HEK293T (cell line): ENCODE results near the gene PRKCA.
"Not testable (repeated sequence)": the region's sequence is repeated elsewhere in the genome, so short reads cannot be mapped to it uniquely, and the experiment has no call there.

Experiments
- CTCF ChIA-PET: fragments of 350-600 bp; formaldehyde crosslinking; extraction: SDS; loops from one replicate; lab custom pipeline; 2021; ENCODE audit warnings: antibody characterized with exemption, inconsistent platforms; lab: Yijun Ruan, JAX
- POLR2A ChIA-PET: fragments of 350-600 bp; formaldehyde crosslinking; extraction: SDS; loops from one replicate; lab custom pipeline; 2020; ENCODE audit warnings: antibody characterized with exemption, inconsistent platforms; lab: Yijun Ruan, JAX
- DNase-seq: peaks from one replicate; pipeline ENCODE4 v3.0.0; 2012; ENCODE audit warnings: mixed read lengths; ENCODE audit errors: extremely low spot score
- ARNT ChIP-seq: fragments of 450-650 bp; IDR thresholded peaks from 2 replicates; pipeline ENCODE4 v1.6.1; 2017; ENCODE audit warnings: mild to moderate bottlenecking
- BHLHE40 ChIP-seq: fragments of 450-650 bp; IDR thresholded peaks from 2 replicates; pipeline ENCODE4 v1.6.1; 2016; ENCODE audit warnings: mild to moderate bottlenecking, moderate library complexity, borderline replicate concordance
- CTBP1 ChIP-seq: fragments of 450-650 bp; IDR thresholded peaks from 2 replicates; pipeline ENCODE4 v1.6.1; 2016; ENCODE audit warnings: borderline replicate concordance
- ELF4 ChIP-seq: fragments of 450-650 bp; IDR thresholded peaks from 2 replicates; pipeline ENCODE4 v1.6.1; 2017; ENCODE audit warnings: antibody characterized with exemption
- FOXA1 ChIP-seq: fragments of 450-650 bp; IDR thresholded peaks from 2 replicates; pipeline ENCODE4 v1.6.1; 2016; ENCODE audit warnings: mild to moderate bottlenecking
- FOXK2 ChIP-seq: fragments of 450-650 bp; IDR thresholded peaks from 2 replicates; pipeline ENCODE4 v1.6.1; 2016; ENCODE audit warnings: mild to moderate bottlenecking
- FOXM1 ChIP-seq: fragments of 450-650 bp; IDR thresholded peaks from 2 replicates; pipeline ENCODE4 v1.6.1; 2017; ENCODE audit warnings: mild to moderate bottlenecking, borderline replicate concordance
- HDGF ChIP-seq: fragments of 450-650 bp; IDR thresholded peaks from 2 replicates; pipeline ENCODE4 v1.6.1; 2017; ENCODE audit warnings: antibody characterized with exemption, borderline replicate concordance
- L3MBTL2 ChIP-seq: fragments of 450-650 bp; conservative IDR thresholded peaks from 2 replicates; pipeline ENCODE4 v1.6.1; 2016; ENCODE audit warnings: mild to moderate bottlenecking
- LEF1 ChIP-seq: fragments of 450-650 bp; IDR thresholded peaks from 2 replicates; pipeline ENCODE4 v1.6.1; 2017; ENCODE audit warnings: mild to moderate bottlenecking, borderline replicate concordance
- NFRKB ChIP-seq: fragments of 450-650 bp; IDR thresholded peaks from 2 replicates; pipeline ENCODE4 v1.6.1; 2016; ENCODE audit warnings: mild to moderate bottlenecking, moderate library complexity
- SP1 ChIP-seq: fragments of 450-650 bp; IDR thresholded peaks from 2 replicates; pipeline ENCODE4 v1.6.1; 2017
- SUZ12 ChIP-seq: fragments of 450-650 bp; IDR thresholded peaks from 2 replicates; pipeline ENCODE4 v1.6.1; 2016; ENCODE audit warnings: mild to moderate bottlenecking
- TARDBP ChIP-seq: fragments of 450-650 bp; IDR thresholded peaks from 2 replicates; pipeline ENCODE4 v1.6.1; 2016
- ZNF384 ChIP-seq: fragments of 450-650 bp; IDR thresholded peaks from 2 replicates; pipeline ENCODE4 v1.6.1; 2016
- TF ChIP-seq, protein P1 (sequence below): fragments of 450-650 bp; IDR thresholded peaks from 2 replicates; pipeline ENCODE4 v1.6.1; 2016

Gene PRKCA

DNA sequence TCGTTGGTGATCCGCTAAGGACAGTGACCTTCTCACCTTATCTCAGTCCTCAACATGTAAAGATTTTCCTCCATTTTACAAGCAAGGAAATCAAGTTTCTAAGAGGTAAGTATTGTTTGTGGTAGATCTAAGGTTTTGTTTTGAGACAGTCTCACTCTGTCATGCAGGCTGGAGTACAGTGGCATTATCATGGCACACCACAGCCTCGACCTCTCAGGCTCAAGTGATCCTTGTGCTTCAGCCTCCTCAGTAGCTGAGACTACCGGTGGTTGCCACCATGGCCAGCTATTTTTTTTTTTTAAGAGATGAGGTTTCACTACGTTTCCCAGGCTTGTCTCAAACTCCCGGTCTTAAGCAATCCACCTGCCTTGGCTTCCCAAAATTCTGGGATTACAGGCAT is 34.9 kb downstream of the PRKCA start:
- POLR2A ChIA-PET, result no interaction called here
- CTCF ChIA-PET, result no interaction called here
- TF ChIP-seq CTBP1, result no peak
- no peak for TF ChIP-seq TARDBP
- DNase-seq, result no peak

DNA sequence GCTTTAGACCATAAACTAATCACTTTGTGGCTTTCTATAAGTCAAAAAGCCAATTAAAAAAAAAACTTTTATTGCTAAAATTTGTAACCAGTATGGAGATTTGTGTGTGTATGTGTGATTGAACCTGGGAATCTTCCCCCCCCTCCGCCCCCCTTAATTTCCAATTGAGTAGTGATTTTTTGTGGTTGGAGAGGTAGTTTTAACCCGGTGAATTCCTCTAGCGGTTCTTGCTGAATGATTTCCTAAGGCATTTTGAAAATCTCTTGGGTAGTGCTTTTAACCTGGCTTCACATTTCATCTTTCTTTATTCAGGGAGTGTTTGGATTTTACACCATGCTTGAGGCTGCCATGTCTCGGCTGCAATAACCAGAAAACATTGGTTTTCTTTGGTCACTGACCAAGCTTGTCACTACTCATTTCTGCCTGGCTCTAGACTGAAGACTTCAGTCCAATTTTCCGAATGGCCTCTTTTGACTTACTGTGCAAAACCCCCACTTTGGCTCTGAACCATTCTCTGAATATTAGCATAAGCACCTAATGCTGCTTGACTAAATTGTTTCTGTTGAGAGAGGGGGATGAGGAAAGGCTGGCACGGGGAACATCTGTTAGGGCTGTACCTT is 35.6 kb downstream of the PRKCA start:
- DNase-seq, result no peak
- ChIA-PET POLR2A (no interaction called here), CTCF (no interaction called here)
- TF ChIP-seq LEF1 (no peak), ARNT (no peak), BHLHE40 (no peak), NFRKB (no peak), HDGF (no peak), TARDBP (no peak), SP1 (no peak), ELF4 (no peak), FOXM1 (no peak), ZNF384 (no peak), SUZ12 (no peak), FOXK2 (no peak), L3MBTL2 (no peak), FOXA1 (no peak), CTBP1 (no peak)
- TF ChIP-seq, protein P1, sequence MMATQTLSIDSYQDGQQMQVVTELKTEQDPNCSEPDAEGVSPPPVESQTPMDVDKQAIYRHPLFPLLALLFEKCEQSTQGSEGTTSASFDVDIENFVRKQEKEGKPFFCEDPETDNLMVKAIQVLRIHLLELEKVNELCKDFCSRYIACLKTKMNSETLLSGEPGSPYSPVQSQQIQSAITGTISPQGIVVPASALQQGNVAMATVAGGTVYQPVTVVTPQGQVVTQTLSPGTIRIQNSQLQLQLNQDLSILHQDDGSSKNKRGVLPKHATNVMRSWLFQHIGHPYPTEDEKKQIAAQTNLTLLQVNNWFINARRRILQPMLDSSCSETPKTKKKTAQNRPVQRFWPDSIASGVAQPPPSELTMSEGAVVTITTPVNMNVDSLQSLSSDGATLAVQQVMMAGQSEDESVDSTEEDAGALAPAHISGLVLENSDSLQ, result no peak

DNA sequence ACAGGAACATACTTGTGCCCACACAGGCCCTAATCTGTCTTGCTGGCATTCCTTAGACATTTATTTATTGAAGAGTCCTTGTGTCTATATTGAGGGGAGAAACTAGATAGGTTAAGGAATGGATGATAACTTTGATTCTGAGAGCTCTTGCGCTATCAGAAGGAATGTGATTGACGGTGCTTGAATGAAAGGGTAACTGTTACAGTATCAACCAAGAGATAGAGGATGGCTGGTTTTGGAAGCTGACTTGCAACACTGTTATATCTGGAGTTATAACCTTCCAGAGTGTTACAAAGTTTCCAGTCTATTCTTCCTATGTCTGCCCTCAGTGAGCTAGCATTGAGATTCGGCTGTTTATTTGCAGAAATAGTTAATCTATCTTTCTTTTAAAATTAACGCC is 36.5 kb downstream of the PRKCA start:
- no peak for DNase-seq
- ChIA-PET CTCF (interaction anchor here (0.8 kb wide), 1 partner anchor 15 kb away, joined by 3 read pairs; no protein-coding TSS in a partner anchor), POLR2A (no interaction called here)
- TF ChIP-seq L3MBTL2 (no peak), SP1 (no peak), LEF1 (no peak), BHLHE40 (no peak), NFRKB (no peak), FOXK2 (no peak), ELF4 (no peak), FOXM1 (no peak), SUZ12 (no peak), HDGF (no peak), ZNF384 (no peak)
- TF ChIP-seq, protein P1, result no peak

DNA sequence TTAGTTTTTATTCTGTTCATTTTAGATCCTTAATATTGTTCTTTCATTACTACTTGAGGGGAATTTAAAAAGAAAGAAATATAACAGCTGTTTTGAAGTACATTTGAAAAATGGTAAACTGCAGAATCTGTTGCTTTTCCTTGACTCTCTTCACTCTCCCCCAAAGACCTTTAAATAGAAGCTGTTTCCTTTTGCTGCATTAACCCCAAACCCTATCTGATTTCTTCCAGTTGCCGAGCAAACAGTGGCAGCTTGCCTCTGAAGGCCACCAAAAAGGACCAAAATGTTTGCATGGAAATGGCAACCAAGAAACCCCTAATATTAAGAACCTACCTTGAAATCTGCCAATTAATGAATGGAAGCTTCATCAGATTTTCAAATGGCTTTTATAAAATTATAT is 37.1 kb downstream of the PRKCA start:
- ChIA-PET CTCF (interaction anchor here (0.8 kb wide), 1 partner anchor 14 kb away, joined by 3 read pairs; no protein-coding TSS in a partner anchor), POLR2A (no interaction called here)
- DNase-seq, result no peak
- TF ChIP-seq BHLHE40 (no peak), TARDBP (no peak), SUZ12 (no peak), ZNF384 (no peak), FOXK2 (no peak), FOXM1 (no peak), NFRKB (no peak), FOXA1 (no peak), HDGF (no peak), CTBP1 (no peak), LEF1 (no peak), L3MBTL2 (no peak), SP1 (no peak), ELF4 (no peak), ARNT (no peak)
- TF ChIP-seq, protein P1, result no peak

DNA sequence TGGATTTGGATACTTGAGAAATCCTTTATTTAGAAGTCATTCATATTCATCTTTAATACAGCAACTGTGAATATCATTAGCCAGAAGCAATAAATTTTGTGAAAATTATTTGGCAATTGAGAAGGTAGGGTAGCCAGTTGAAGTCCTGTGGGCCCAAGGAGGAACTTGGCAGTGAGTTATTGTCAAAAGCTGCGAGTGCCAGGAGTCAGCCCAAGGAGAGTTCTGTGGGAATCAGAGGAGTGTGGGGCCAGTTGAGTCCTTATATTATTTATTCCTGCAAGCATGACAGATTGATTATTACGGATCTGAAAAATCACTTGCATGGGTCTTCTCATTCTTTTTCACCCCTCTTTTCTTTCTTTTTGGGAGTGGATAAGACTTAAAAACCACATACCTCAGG is 38.3 kb downstream of the PRKCA start:
- TF ChIP-seq CTBP1 (no peak), FOXM1 (no peak), TARDBP (no peak), HDGF (no peak), SP1 (no peak), ELF4 (no peak)
- TF ChIP-seq, protein P1, result no peak
- POLR2A ChIA-PET, result no interaction called here
- CTCF ChIA-PET, result interaction anchor here (0.6 kb wide), 1 partner anchor 31 kb away, joined by 3 read pairs; no protein-coding TSS in a partner anchor
- DNase-seq, result no peak

DNA sequence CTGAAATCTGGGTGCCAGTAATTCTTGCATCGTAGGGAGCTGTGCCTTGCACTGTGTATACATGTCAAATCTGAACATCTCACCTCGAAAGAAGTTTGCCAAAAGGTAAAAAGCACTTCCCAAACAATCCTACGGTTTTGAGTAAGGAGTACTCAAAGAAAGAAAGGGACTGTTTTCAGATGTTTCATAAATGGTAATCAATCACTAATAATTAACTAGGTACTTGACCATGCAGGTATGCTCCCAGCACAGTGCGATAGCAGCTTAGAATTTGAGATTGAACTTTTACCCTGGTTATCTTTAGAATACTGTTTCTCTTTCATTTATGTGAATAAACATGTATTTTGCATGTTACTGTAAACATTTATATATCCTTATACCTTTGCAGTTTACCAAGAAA is 39.0 kb downstream of the PRKCA start:
- ChIA-PET CTCF (no interaction called here), POLR2A (no interaction called here)
- no peak for DNase-seq
- TF ChIP-seq BHLHE40, result no peak

DNA sequence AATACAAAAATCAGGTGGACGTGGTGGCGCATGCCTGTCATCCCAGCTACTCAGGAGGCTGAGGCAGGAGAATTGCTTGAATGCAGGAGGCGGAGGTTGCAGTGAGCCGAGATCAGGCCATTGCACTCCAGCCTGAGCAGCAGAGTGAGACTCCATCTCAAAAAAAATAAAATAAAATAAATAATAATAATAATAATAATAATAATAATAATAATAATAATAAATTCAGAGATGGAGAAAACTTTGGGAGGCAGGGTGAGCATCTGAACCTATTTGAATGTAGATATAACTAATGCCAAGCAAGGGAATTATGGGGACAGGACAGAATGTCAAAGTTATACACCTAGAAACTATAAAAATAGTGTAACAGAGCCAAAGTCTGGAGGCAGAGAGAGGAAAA is 39.9 kb downstream of the PRKCA start:
- POLR2A ChIA-PET, DNase-seq, CTCF ChIA-PET: not testable (repeated sequence)
